Epithelial cell of proximal tubule (primary cell): ENCODE data around the gene MAGI2. TPM values are rescaled to one million over a fixed set of nuclear protein-coding genes. Genes with fewer than 3 reads are reported as not detected.

Source experiments
- DNase-seq: peaks from one replicate; pipeline ENCODE4 v3.0.0-alpha.2; 2011; ENCODE audit warnings: low read depth
- H3K4me3 ChIP-seq: 2 replicates; pipeline ENCODE4 v1.5.1; 2011; ENCODE audit warnings: low read depth, mild to moderate bottlenecking, low read length
- total RNA-seq: library from RNA; depleted of rRNA; stranded (reverse); fragments of >200 nt; gene quantifications from 2 replicates; pipeline ENCODE4 v1.2.3, GENCODE V29; 2015
- TF ChIP-seq, protein P1 (sequence below): conservative IDR thresholded peaks from 2 replicates; pipeline ENCODE4 v1.5.1; 2012; ENCODE audit warnings: low read depth, mild to moderate bottlenecking, low read length

Gene MAGI2
- total RNA-seq, 1 donor from 2014 or later, result 0.92 TPM

GRCh38 chr7:79407351-79407750, 46.1 kb downstream of the MAGI2 start:
- H3K4me3 ChIP-seq, result no peak overlapping the region
- TF ChIP-seq, protein P1, sequence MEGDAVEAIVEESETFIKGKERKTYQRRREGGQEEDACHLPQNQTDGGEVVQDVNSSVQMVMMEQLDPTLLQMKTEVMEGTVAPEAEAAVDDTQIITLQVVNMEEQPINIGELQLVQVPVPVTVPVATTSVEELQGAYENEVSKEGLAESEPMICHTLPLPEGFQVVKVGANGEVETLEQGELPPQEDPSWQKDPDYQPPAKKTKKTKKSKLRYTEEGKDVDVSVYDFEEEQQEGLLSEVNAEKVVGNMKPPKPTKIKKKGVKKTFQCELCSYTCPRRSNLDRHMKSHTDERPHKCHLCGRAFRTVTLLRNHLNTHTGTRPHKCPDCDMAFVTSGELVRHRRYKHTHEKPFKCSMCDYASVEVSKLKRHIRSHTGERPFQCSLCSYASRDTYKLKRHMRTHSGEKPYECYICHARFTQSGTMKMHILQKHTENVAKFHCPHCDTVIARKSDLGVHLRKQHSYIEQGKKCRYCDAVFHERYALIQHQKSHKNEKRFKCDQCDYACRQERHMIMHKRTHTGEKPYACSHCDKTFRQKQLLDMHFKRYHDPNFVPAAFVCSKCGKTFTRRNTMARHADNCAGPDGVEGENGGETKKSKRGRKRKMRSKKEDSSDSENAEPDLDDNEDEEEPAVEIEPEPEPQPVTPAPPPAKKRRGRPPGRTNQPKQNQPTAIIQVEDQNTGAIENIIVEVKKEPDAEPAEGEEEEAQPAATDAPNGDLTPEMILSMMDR, result no peak
- no peak for DNase-seq

- TF ChIP-seq, protein P1, result no peak
- no peak for DNase-seq
Measured at GRCh38 chr7:79406371-79406770, 47.1 kb downstream of the MAGI2 start.

DNA sequence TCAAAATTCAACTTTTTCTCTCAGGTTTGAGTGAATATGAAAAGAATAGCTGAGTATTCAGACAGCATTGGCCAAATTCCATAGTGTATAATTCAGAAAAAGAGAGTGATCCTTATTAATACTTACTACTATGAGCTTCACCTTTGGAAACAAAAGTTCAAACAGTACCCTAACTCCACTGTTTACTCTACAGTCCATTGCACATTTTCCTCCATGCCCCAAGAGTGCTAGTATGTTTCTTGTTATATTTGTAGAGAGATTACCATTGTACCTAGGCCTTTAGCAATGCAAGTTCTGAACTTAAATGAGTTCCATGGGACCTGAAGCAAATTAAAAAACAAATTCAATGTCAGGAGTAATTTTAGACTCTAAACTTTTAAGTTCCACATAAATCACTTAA, 48.1 kb downstream of the MAGI2 start:
- TF ChIP-seq, protein P1, result no peak
- no peak overlapping the region for H3K4me3 ChIP-seq
- DNase-seq, result no peak

More at GRCh38 chr7:79406371-79406770, 47.1 kb downstream of the MAGI2 start:
- H3K4me3 ChIP-seq, result no peak overlapping the region

GRCh38 chr7:79403879-79404278, 49.6 kb downstream of the MAGI2 start:
- DNase-seq, result no peak
- H3K4me3 ChIP-seq, result no peak overlapping the region
- TF ChIP-seq, protein P1, result no peak

GRCh38 chr7:79403451-79403850, 50.0 kb downstream of the MAGI2 start:
- TF ChIP-seq, protein P1, result no peak
- DNase-seq, result no peak
- no peak overlapping the region for H3K4me3 ChIP-seq

- no peak overlapping the region for H3K4me3 ChIP-seq
- TF ChIP-seq, protein P1, result no peak
- no peak for DNase-seq
Measured at GRCh38 chr7:79401254-79401653, 52.2 kb downstream of the MAGI2 start.

GRCh38 chr7:79400222-79400621, 53.2 kb downstream of the MAGI2 start:
- no peak overlapping the region for H3K4me3 ChIP-seq
- no peak for DNase-seq
- TF ChIP-seq, protein P1, result no peak
